ENCODE measurements around the gene GPX3.

DNA sequence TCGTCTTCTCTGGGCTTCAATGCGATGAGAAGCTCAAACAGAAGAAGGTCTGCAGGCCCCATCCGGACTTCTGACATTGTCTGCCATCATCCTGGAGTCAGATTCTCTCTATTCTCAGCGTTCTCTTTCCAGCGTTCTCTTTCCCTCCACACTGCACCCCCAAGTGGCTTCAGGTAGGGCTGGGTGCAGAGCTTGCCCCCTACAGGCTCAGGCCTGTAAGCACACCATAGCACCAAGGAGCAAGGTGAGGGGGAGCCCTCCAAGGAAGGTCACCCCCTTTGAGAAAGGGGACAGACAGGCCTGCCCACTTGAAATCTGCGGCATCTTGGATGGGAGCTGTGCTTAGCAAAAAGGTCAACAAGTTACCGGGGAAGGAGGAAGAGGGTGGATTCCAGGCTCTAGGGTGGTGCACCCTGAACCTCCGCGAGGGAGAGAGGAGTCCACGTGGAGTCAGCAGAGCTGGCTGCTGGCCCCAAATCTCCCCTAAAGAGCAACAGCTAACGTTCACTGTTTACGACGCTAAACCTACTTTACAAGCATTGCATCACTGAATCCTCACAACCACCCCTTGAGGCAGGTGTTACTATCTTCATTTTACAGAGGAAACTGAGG, 27.5 kb downstream of the GPX3 start:
- TF ChIP-seq POLR2AphosphoS5 (IDR thresholded peaks at IDR 0.05; ENCODE audit: low read depth, low read length) (no peak), TAF1 (IDR thresholded peaks at IDR 0.05; ENCODE audit: borderline replicate concordance, low read depth, low read length) (no peak)
